Tibial nerve (tissue), 4 donors: ENCODE results near the gene SHISAL1. TPM values are rescaled to one million over a fixed set of nuclear protein-coding genes. Genes with fewer than 3 reads are reported as not detected.

ENCODE experiments used
- DNase-seq, 2 donors: peaks; one replicate each; pipeline ENCODE4 v3.0.0-alpha.2; 2019; ENCODE audit warnings: low spot score in 2 of 2
- H3K27ac ChIP-seq, 4 donors: fragments of 200-600 bp; sonication (generic) in 3 of 4; one replicate each; pipeline ENCODE4 v1.5.1; 2017 to 2019; ENCODE audit warnings: mild to moderate bottlenecking in 1 of 4
- H3K27me3 ChIP-seq, 2 donors: fragments of 200-600 bp; sonication (generic) in 1 of 2; one replicate each; pipeline versions ENCODE4 v1.5.1 to v1.6.0; 2017 to 2019
- H3K36me3 ChIP-seq, 3 donors: fragments of 200-600 bp; sonication (generic); one replicate each; pipeline ENCODE4 v1.5.1; 2018 to 2019
- H3K4me1 ChIP-seq, 4 donors: fragments of 200-600 bp; sonication (generic) in 3 of 4; one replicate each; pipeline ENCODE4 v1.5.1; 2017 to 2019
- H3K4me3 ChIP-seq, 4 donors: fragments of 200-600 bp; sonication (generic) in 3 of 4; one replicate each; pipeline ENCODE4 v1.5.1; 2017 to 2019; ENCODE audit warnings: mild to moderate bottlenecking in 1 of 4, moderate library complexity in 1 of 4
- H3K9me3 ChIP-seq, 4 donors: fragments of 200-600 bp; sonication (generic) in 3 of 4; one replicate each; pipeline ENCODE4 v1.5.1; 2017 to 2019
- CTCF ChIP-seq, 5 experiments: fragments of 200-600 bp in 3 of 5; fragments of 450-650 bp in 2 of 5; sonication (generic) in 3 of 5; IDR thresholded peaks; one replicate each; pipeline ENCODE4 v1.5.1; 2016 to 2019; ENCODE audit warnings: antibody characterized with exemption in 5 of 5, mild to moderate bottlenecking in 3 of 5, moderate library complexity in 2 of 5
- EP300 ChIP-seq, 2 donors: sonication (generic); formaldehyde crosslinking; IDR thresholded peaks; one replicate each; pipeline ENCODE4 v1.6.1; 2017; ENCODE audit warnings: antibody characterized with exemption in 2 of 2, mild to moderate bottlenecking in 1 of 2
- POLR2A ChIP-seq, 2 donors: fragments of 450-650 bp; IDR thresholded peaks; one replicate each; pipeline ENCODE4 v1.6.1; 2017; ENCODE audit warnings: antibody characterized with exemption in 2 of 2, mild to moderate bottlenecking in 2 of 2, moderate library complexity in 2 of 2
- WGBS, 2 donors: methylation state at CpG; one replicate each; pipeline ENCODE4 v1.1.5; 2018; 5-methylcytosine and 5-hydroxymethylcytosine counted together
- total RNA-seq, 4 donors: library from RNA; depleted of rRNA; stranded (reverse); fragments of >200 nt; gene quantifications; one replicate each; pipeline ENCODE4 v1.1.0, GENCODE V29; 2016

SHISAL1 gene
- total RNA-seq, 4 donors from 2014 or later = 0.22 to 1.0 (median 0.59) TPM

- Histone ChIP-seq H3K4me1 (peaks cover 0 to 2% (median 0%) of the 10 kb centered on the region in 4 donors), H3K36me3 (no peaks in the 10 kb centered on the region), H3K27ac (no peak overlapping the region), H3K9me3 (peaks cover 0 to 38% (median 0%) of the 10 kb centered on the region in 4 donors), H3K27me3 (no peaks in the 10 kb centered on the region), H3K4me3 (no peak overlapping the region)
- 90 to 94% methylated on average over 7 of the region's 7 CpGs for WGBS, 2 donors
- no peak for TF ChIP-seq POLR2A (IDR thresholded peaks at IDR 0.05)
- no peak for DNase-seq
Measured at GRCh38 chr22:44217346-44217745, 95.4 kb downstream of the SHISAL1 start.

- H3K27ac ChIP-seq = no peak overlapping the region
- WGBS, 2 donors = 87 to 92% methylated on average over 4 of the region's 4 CpGs
- H3K27me3 ChIP-seq = no peaks in the 10 kb centered on the region
- no peaks in the 10 kb centered on the region for H3K36me3 ChIP-seq
- peaks cover 0 to 5% (median 0%) of the 10 kb centered on the region in 4 donors for H3K4me1 ChIP-seq
- TF ChIP-seq EP300 (IDR thresholded peaks at IDR 0.05) (no peak), POLR2A (IDR thresholded peaks at IDR 0.05) (no peak), CTCF (IDR thresholded peaks at IDR 0.05) (no peak)
- H3K9me3 ChIP-seq = peaks cover 0 to 21% (median 0%) of the 10 kb centered on the region in 4 donors
- DNase-seq = no peak
- no peak overlapping the region for H3K4me3 ChIP-seq
Measured at GRCh38 chr22:44215287-44215686, 97.5 kb downstream of the SHISAL1 start.

- Histone ChIP-seq H3K4me1 (peaks cover 0 to 5% (median 0%) of the 10 kb centered on the region in 4 donors), H3K4me3 (no peak overlapping the region), H3K27me3 (no peaks in the 10 kb centered on the region), H3K9me3 (peaks cover 0 to 26% (median 0%) of the 10 kb centered on the region in 4 donors), H3K27ac (no peak overlapping the region), H3K36me3 (no peaks in the 10 kb centered on the region)
- no peak for TF ChIP-seq EP300 (IDR thresholded peaks at IDR 0.05)
- no peak for DNase-seq
- WGBS, 2 donors = 83 to 84% methylated on average over 5 to 6 of the region's 6 CpGs
Measured at GRCh38 chr22:44214764-44215163, 98.0 kb downstream of the SHISAL1 start.

GRCh38 chr22:44214187-44214586 is 98.6 kb downstream of the SHISAL1 start:
- Histone ChIP-seq H3K4me1 (peaks cover 0 to 5% (median 0%) of the 10 kb centered on the region in 4 donors), H3K4me3 (no peak overlapping the region), H3K36me3 (no peaks in the 10 kb centered on the region), H3K27ac (no peak overlapping the region), H3K9me3 (peaks cover 0 to 32% (median 0%) of the 10 kb centered on the region in 4 donors), H3K27me3 (no peaks in the 10 kb centered on the region)
- TF ChIP-seq CTCF (IDR thresholded peaks at IDR 0.05) (no peak), POLR2A (IDR thresholded peaks at IDR 0.05) (no peak), EP300 (IDR thresholded peaks at IDR 0.05) (no peak)
- WGBS, 2 donors = 88 to 91% methylated on average over 3 of the region's 3 CpGs
- DNase-seq = no peak

GRCh38 chr22:44213489-44214043 is 99.2 kb downstream of the SHISAL1 start:
- peaks cover 0 to 5% (median 0%) of the 10 kb centered on the region in 4 donors for H3K4me1 ChIP-seq
- 90% methylated on average over 3 of the region's 3 CpGs for WGBS, 2 donors

More at GRCh38 chr22:44213489-44214043, 99.2 kb downstream of the SHISAL1 start:
- Histone ChIP-seq H3K36me3 (no peaks in the 10 kb centered on the region), H3K27ac (no peak overlapping the region), H3K9me3 (peaks cover 0 to 38% (median 2%) of the 10 kb centered on the region in 4 donors), H3K4me3 (no peak overlapping the region), H3K27me3 (no peaks in the 10 kb centered on the region)
- TF ChIP-seq CTCF (IDR thresholded peaks at IDR 0.05) (no peak), POLR2A (IDR thresholded peaks at IDR 0.05) (no peak), EP300 (IDR thresholded peaks at IDR 0.05) (no peak)
- no peak for DNase-seq
